Choroid plexus epithelial cell (primary cell): ENCODE results near the gene TRMO.
"Not testable (repeated sequence)": the region's sequence is repeated elsewhere in the genome, so short reads cannot be mapped to it uniquely, and the experiment has no call there.

ENCODE experiments used
- DNase-seq: peaks from one replicate; pipeline ENCODE4 v3.0.0-alpha.2; 2010; ENCODE audit warnings: low read depth
- H3K4me3 ChIP-seq: 2 replicates; pipeline ENCODE4 v1.5.1; 2011; ENCODE audit warnings: low read depth, mild to moderate bottlenecking, control low read depth, low read length, moderate library complexity
- CTCF ChIP-seq: conservative IDR thresholded peaks from 2 replicates; pipeline ENCODE4 v1.5.1; 2011; ENCODE audit warnings: low read depth, mild to moderate bottlenecking, control low read depth, inconsistent platforms, low read length, moderate library complexity

The TRMO gene

GRCh38 chr9:97962575-97962974 lies 40.3 kb upstream of the TRMO start:
- TF ChIP-seq CTCF = no peak
- no peak for DNase-seq
- H3K4me3 ChIP-seq = no peak overlapping the region

GRCh38 chr9:97962136-97962535 lies 39.8 kb upstream of the TRMO start:
- no peak for TF ChIP-seq CTCF
- DNase-seq = no peak
- no peak overlapping the region for H3K4me3 ChIP-seq

GRCh38 chr9:97961361-97961760 lies 39.1 kb upstream of the TRMO start:
- no peak for TF ChIP-seq CTCF
- no peak for DNase-seq
- no peak overlapping the region for H3K4me3 ChIP-seq

- H3K4me3 ChIP-seq, DNase-seq: not testable (repeated sequence)
These were observed 38.5 kb upstream of the TRMO start for GRCh38 chr9:97960678-97961328.

GRCh38 chr9:97959585-97959984 lies 37.3 kb upstream of the TRMO start:
- H3K4me3 ChIP-seq = no peak overlapping the region
- TF ChIP-seq CTCF = no peak
- DNase-seq = no peak

- peak; percentile 11 for TF ChIP-seq CTCF
- DNase-seq = peak; percentile 58
- H3K4me3 ChIP-seq = no peak overlapping the region
These were observed 36.7 kb upstream of the TRMO start for GRCh38 chr9:97958812-97959511.

- no peak for TF ChIP-seq CTCF
- H3K4me3 ChIP-seq = no peak overlapping the region
- DNase-seq = no peak
These were observed 34.0 kb upstream of the TRMO start for GRCh38 chr9:97956331-97956730.
